NT2/D1 (cell line): ENCODE results near the gene LRRC27.

Source experiments
- SUZ12 ChIP-seq: IDR thresholded peaks from 2 replicates; pipeline ENCODE4 v1.6.1; 2011; ENCODE audit not compliant: insufficient read length, insufficient read depth; ENCODE audit errors: extremely low read depth
- YY1 ChIP-seq: IDR thresholded peaks from 2 replicates; pipeline ENCODE4 v1.6.1; 2011; ENCODE audit not compliant: insufficient read length, insufficient read depth
- ZNF274 ChIP-seq: IDR thresholded peaks from 2 replicates; pipeline ENCODE4 v1.6.1; 2011; ENCODE audit warnings: mild to moderate bottlenecking, low read depth, low read length

DNA sequence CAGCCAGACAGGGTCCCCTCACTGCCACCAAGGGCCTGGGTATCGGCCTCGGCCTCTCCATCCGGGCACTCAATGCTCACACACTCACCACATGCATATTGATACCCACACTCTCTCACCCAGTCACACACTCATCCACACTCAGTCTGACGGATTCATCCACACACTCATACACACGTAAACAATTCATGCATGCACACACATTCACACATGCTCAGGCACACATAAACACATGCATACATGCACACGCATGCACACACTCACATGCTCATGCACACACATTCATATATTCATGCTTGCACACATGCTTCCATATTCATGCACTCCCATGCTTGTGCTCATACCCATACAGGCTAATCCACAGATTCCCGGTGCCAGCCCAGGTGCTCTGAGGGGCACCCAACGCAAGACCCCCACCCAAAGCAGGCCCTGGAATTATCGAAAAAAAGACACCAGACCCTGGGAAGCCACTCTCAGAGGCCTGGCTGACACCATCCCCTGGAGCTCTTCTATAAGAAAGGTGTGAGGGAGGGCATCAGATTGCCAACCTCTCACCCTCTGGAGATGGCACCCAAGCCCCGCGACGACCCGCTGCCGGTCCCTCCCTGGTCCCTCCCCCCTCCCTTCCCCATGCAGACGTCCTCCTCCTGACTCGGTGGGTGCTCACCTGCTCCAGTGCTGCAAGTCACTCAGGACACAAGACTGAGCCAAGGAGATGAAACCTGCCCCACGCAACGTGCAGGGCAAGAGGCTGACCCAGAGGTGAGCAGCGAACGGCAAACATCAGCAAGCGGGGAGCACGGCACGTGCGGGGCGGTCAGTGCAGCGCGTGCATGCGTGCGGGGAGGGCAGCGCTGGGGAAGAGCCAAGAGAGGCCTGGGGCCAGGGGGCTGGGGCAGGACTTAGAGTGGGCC, 39.4 kb upstream of the LRRC27 start:
- TF ChIP-seq YY1 (no peak), ZNF274 (no peak), SUZ12 (no peak)
